Transverse colon (tissue), 4 donors: ENCODE results near the gene CBX2. TPM values are rescaled to one million over a fixed set of nuclear protein-coding genes. Genes with fewer than 3 reads are reported as not detected.
A peak's percentile ranks its signal among the peaks of the same experiment; 100 is the strongest.

Experiments used
- DNase-seq: peaks from one replicate; pipeline ENCODE4 v3.0.0-alpha.2; 2019
- H3K27ac ChIP-seq, 4 donors: fragments of 200-600 bp; sonication (generic); 2 replicates each; pipeline ENCODE4 v1.5.1; 2016 to 2018; ENCODE audit warnings: inconsistent platforms in 4 of 4
- H3K27me3 ChIP-seq: fragments of 200-600 bp; sonication (generic); 2 replicates; pipeline ENCODE4 v1.5.1; 2017; ENCODE audit warnings: inconsistent platforms
- H3K36me3 ChIP-seq, 4 donors: fragments of 200-600 bp; sonication (generic); 2 replicates each; pipeline ENCODE4 v1.5.1; 2017 to 2019; ENCODE audit warnings: inconsistent platforms in 4 of 4
- H3K4me1 ChIP-seq, 4 donors: fragments of 200-600 bp; sonication (generic); 2 replicates each; pipeline ENCODE4 v1.5.1; 2017 to 2020; ENCODE audit warnings: inconsistent platforms in 4 of 4
- H3K4me3 ChIP-seq, 4 donors: fragments of 200-600 bp; sonication (generic); 1 replicate in 1 of 4; 2 replicates in 3 of 4; pipeline versions ENCODE4 v1.5.1 to v1.6.1; 2017 to 2019; ENCODE audit warnings: inconsistent platforms in 4 of 4
- H3K9me3 ChIP-seq, 2 donors: fragments of 200-600 bp; sonication (generic); 2 replicates each; pipeline ENCODE4 v1.5.1; 2017 to 2019; ENCODE audit warnings: inconsistent platforms in 2 of 2
- EP300 ChIP-seq: sonication (generic); formaldehyde crosslinking; IDR thresholded peaks from one replicate; pipeline ENCODE4 v1.6.1; 2017; ENCODE audit warnings: antibody characterized with exemption, low read depth
- POLR2A ChIP-seq: fragments of 450-650 bp; IDR thresholded peaks from one replicate; pipeline ENCODE4 v1.6.1; 2016; ENCODE audit warnings: antibody characterized with exemption, mild to moderate bottlenecking, moderate library complexity
- POLR2AphosphoS5 ChIP-seq, 3 donors: sonication (generic); formaldehyde crosslinking; IDR thresholded peaks; one replicate each; pipeline ENCODE4 v1.6.1; 2016; ENCODE audit warnings: antibody characterized with exemption in 3 of 3
- WGBS, 2 donors: methylation state at CpG; one replicate each; pipeline ENCODE4 v1.1.5; 2018; ENCODE audit warnings: low coverage in 1 of 2; 5-methylcytosine and 5-hydroxymethylcytosine counted together
- in situ Hi-C, 4 donors: fragments of 200-750 bp; cut with MboI; loops; one replicate each; pipeline versions ENCODE4 v1.15.0 to v1.15.1; 2017; ENCODE audit warnings: low sequenced_read_pairs in 3 of 4, low pct_ligation_motif_present in 1 of 4, low pct_unique_long_range_greater_than_20kb in 1 of 4
- intact Hi-C: fragments of 100-400 bp; cut with DNase I; formaldehyde crosslinking; loops from one replicate; pipeline ENCODE4 v1.15.1; 2023; ENCODE audit warnings: low total_unique reads
- total RNA-seq, 4 donors: library from RNA; depleted of rRNA; stranded (reverse); fragments of >200 nt; gene quantifications; one replicate each; pipeline ENCODE4 v1.1.0, GENCODE V29; 2016
- TF ChIP-seq, protein P1 (sequence below), 5 experiments: fragments of 200-600 bp in 3 of 5; fragments of 450-650 bp in 2 of 5; sonication (generic) in 3 of 5; IDR thresholded peaks; 1 replicate in 2 of 5; 2 replicates in 3 of 5; pipeline ENCODE4 v1.5.1; 2016 to 2017; ENCODE audit warnings: antibody characterized with exemption in 5 of 5, inconsistent platforms in 3 of 5, mild to moderate bottlenecking in 2 of 5, moderate library complexity in 1 of 5

The CBX2 gene
- total RNA-seq, 4 donors from 2014 or later = 0.27 to 0.64 TPM; not detected in 2

DNA sequence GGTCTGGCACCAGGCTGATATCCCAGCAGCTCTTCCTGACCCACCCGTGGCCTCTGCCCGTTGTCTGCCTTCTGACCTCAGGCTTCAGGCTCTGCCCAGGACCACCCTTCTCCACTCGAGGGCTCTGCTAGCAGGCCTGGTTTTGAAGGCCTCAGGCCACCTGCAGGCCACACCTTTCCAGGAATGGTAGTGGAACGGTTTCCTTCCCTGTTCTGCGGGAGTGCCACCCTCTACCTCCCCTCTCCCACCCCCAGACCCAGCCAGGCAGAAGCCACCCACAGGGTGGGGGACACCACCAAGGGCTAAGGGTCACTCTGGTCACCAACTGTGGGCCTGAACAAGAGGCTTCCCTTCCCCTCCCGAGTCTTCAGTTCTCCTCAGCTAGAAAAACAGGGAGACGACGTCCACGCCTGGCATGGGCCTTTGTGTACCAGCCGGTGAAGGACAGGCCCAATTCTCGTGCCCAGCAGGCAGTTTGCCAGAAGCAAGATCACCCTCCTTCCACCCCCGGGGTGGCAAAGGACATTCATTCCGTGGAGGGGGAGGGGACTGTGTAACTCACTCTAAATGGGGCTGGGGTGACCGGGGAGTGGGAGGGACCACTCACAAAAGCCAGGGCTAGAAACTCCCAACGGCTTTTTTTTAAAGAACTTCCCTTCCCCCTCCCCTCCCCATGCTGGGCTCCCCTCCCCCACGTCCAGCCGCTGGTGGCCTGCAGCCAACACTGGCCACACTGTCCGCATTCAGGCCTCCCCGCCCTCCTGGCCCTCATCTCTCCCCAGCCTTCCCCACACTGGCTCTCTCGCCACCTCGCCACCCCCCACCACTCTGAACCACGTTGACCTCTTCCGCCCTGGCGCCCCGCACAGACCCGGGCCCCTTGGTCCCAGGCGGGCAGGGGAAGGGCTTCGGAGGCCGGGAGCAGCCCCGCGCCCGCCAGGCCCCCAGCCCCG, 53.6 kb downstream of the CBX2 start:
- Histone ChIP-seq H3K9me3 (no peaks in the 10 kb centered on the region), H3K4me1 (peaks cover 33 to 47% (median 39%) of the 10 kb centered on the region in 4 donors), H3K4me3 (peak overlapping the region in 3 of 4 donors; percentile 13 to 33 (median 20)), H3K36me3 (peaks cover 0 to 13% (median 2%) of the 10 kb centered on the region in 4 donors), H3K27me3 (peaks cover 3% of the 10 kb centered on the region), H3K27ac (peak overlapping the region in 2 of 4 donors; percentile 32 to 39)
- in situ Hi-C loops (no loop called here), intact Hi-C loops (loop anchor here (10.0 kb wide), 1 partner anchor 163 kb away; no protein-coding TSS in a partner anchor)
- no peak for DNase-seq
- WGBS, 2 donors = 0 to 52% methylated on average over 1 to 30 of the region's 33 CpGs
- no peak for TF ChIP-seq POLR2AphosphoS5 (IDR thresholded peaks at IDR 0.05)
- TF ChIP-seq, protein P1, sequence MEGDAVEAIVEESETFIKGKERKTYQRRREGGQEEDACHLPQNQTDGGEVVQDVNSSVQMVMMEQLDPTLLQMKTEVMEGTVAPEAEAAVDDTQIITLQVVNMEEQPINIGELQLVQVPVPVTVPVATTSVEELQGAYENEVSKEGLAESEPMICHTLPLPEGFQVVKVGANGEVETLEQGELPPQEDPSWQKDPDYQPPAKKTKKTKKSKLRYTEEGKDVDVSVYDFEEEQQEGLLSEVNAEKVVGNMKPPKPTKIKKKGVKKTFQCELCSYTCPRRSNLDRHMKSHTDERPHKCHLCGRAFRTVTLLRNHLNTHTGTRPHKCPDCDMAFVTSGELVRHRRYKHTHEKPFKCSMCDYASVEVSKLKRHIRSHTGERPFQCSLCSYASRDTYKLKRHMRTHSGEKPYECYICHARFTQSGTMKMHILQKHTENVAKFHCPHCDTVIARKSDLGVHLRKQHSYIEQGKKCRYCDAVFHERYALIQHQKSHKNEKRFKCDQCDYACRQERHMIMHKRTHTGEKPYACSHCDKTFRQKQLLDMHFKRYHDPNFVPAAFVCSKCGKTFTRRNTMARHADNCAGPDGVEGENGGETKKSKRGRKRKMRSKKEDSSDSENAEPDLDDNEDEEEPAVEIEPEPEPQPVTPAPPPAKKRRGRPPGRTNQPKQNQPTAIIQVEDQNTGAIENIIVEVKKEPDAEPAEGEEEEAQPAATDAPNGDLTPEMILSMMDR (IDR thresholded peaks at IDR 0.05) = no peak
- TF ChIP-seq EP300 = no peak
- no peak for TF ChIP-seq POLR2A

- in situ Hi-C loops (no loop called here), intact Hi-C loops (loop anchor here (10.0 kb wide), 1 partner anchor 162 kb away; no protein-coding TSS in a partner anchor)
- WGBS, 2 donors = 36% methylated on average over 23 of the region's 72 CpGs; no CpG with 5 or more reads in 1 of the 2 donors
- Histone ChIP-seq H3K27ac (peak overlapping the region in 3 of 4 donors; percentile 2 to 39 (median 17)), H3K27me3 (no peaks in the 10 kb centered on the region), H3K4me3 (peak overlapping the region in 3 of 4 donors; percentile 13 to 33 (median 20)), H3K9me3 (no peaks in the 10 kb centered on the region), H3K4me1 (peaks cover 41 to 56% (median 48%) of the 10 kb centered on the region in 4 donors), H3K36me3 (peaks cover 0 to 13% (median 2%) of the 10 kb centered on the region in 4 donors)
- TF ChIP-seq, protein P1 (IDR thresholded peaks at IDR 0.05) = no peak
- no peak for DNase-seq
Observed at GRCh38 chr17:79832218-79833109, 54.5 kb downstream of the CBX2 start.

- H3K27me3 ChIP-seq = no peaks in the 10 kb centered on the region
- peaks cover 43 to 63% (median 52%) of the 10 kb centered on the region in 4 donors for H3K4me1 ChIP-seq
- intact Hi-C loops = loop anchor here (10.0 kb wide), 1 partner anchor 162 kb away; no protein-coding TSS in a partner anchor
- DNase-seq = no peak
- peaks cover 0 to 13% (median 2%) of the 10 kb centered on the region in 4 donors for H3K36me3 ChIP-seq
- no peaks in the 10 kb centered on the region for H3K9me3 ChIP-seq
- no peak overlapping the region for H3K27ac ChIP-seq
- H3K4me3 ChIP-seq = no peak overlapping the region
- in situ Hi-C loops = no loop called here
- TF ChIP-seq, protein P1 (IDR thresholded peaks at IDR 0.05) = no peak
- TF ChIP-seq POLR2A = no peak
- WGBS, 2 donors = 72 to 83% methylated on average over 3 to 7 of the region's 7 CpGs
Observed at GRCh38 chr17:79833110-79833450, 55.1 kb downstream of the CBX2 start.
